ENCODE data around the gene ST6GAL2. TPM values are rescaled to one million over a fixed set of nuclear protein-coding genes. Genes with fewer than 3 reads are reported as not detected.

The ST6GAL2 gene
- total RNA-seq, 1 donor from 2014 or later, result 10.9 TPM

DNA sequence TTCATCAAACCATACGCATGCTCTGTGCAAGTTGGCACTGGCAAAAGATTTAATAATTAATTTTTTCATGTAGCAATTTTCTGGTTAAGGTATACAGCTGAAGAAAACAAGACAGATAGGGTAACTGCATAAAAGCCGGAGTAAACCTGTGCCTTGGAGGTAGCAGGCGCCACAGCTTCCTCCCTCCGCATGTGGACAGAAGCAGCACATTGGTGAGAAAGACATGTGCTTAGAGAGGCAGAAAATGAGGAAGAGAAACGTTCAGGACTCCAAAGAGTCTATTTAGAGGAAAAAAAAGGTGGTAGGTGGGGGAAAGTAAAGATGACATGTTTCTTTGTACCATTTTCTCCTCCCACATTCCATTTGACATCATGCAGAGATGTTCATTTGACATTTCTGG, 9.3 kb downstream of the ST6GAL2 start:
- no peaks in the 10 kb centered on the region for H3K9me3 Mint-ChIP-seq (ENCODE audit: unreplicated experiment)
- no peaks in the 10 kb centered on the region for H3K27me3 Mint-ChIP-seq (ENCODE audit: unreplicated experiment)
- TF ChIP-seq, protein P1, sequence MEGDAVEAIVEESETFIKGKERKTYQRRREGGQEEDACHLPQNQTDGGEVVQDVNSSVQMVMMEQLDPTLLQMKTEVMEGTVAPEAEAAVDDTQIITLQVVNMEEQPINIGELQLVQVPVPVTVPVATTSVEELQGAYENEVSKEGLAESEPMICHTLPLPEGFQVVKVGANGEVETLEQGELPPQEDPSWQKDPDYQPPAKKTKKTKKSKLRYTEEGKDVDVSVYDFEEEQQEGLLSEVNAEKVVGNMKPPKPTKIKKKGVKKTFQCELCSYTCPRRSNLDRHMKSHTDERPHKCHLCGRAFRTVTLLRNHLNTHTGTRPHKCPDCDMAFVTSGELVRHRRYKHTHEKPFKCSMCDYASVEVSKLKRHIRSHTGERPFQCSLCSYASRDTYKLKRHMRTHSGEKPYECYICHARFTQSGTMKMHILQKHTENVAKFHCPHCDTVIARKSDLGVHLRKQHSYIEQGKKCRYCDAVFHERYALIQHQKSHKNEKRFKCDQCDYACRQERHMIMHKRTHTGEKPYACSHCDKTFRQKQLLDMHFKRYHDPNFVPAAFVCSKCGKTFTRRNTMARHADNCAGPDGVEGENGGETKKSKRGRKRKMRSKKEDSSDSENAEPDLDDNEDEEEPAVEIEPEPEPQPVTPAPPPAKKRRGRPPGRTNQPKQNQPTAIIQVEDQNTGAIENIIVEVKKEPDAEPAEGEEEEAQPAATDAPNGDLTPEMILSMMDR (IDR thresholded peaks at IDR 0.05; ENCODE audit: unreplicated experiment), result no peak
- DNase-seq (ENCODE audit: low spot score), result no peak
- no peaks in the 10 kb centered on the region for H3K4me1 Mint-ChIP-seq (ENCODE audit: unreplicated experiment)
- no peak overlapping the region for H3K4me3 Mint-ChIP-seq (ENCODE audit: unreplicated experiment)
- no peak overlapping the region for H3K27ac Mint-ChIP-seq (ENCODE audit: unreplicated experiment)
- H3K36me3 Mint-ChIP-seq (ENCODE audit: low read depth, unreplicated experiment), result no peaks in the 10 kb centered on the region

GRCh38 chr2:106869512-106870275, 16.3 kb downstream of the ST6GAL2 start:
- H3K4me1 Mint-ChIP-seq (ENCODE audit: unreplicated experiment), result peaks cover 13% of the 10 kb centered on the region
- no peaks in the 10 kb centered on the region for H3K9me3 Mint-ChIP-seq (ENCODE audit: unreplicated experiment)
- H3K4me3 Mint-ChIP-seq (ENCODE audit: unreplicated experiment), result no peak overlapping the region
- no peak overlapping the region for H3K27ac Mint-ChIP-seq (ENCODE audit: unreplicated experiment)
- no peaks in the 10 kb centered on the region for H3K36me3 Mint-ChIP-seq (ENCODE audit: low read depth, unreplicated experiment)
- no peak for DNase-seq (ENCODE audit: low spot score)
- peaks cover 2% of the 10 kb centered on the region for H3K27me3 Mint-ChIP-seq (ENCODE audit: unreplicated experiment)
- TF ChIP-seq, protein P1 (IDR thresholded peaks at IDR 0.05; ENCODE audit: unreplicated experiment), result no peak

- Mint-ChIP-seq H3K9me3 (ENCODE audit: unreplicated experiment) (no peaks in the 10 kb centered on the region), H3K27ac (ENCODE audit: unreplicated experiment) (no peak overlapping the region), H3K36me3 (ENCODE audit: low read depth, unreplicated experiment) (no peaks in the 10 kb centered on the region), H3K4me3 (ENCODE audit: unreplicated experiment) (no peak overlapping the region), H3K27me3 (ENCODE audit: unreplicated experiment) (peaks cover 2% of the 10 kb centered on the region), H3K4me1 (ENCODE audit: unreplicated experiment) (peaks cover 13% of the 10 kb centered on the region)
- TF ChIP-seq, protein P1 (IDR thresholded peaks at IDR 0.05; ENCODE audit: unreplicated experiment), result no peak
- no peak for DNase-seq (ENCODE audit: low spot score)
These were observed 17.7 kb downstream of the ST6GAL2 start for GRCh38 chr2:106868275-106868674.

GRCh38 chr2:106867196-106867953, 18.6 kb downstream of the ST6GAL2 start:
- TF ChIP-seq, protein P1 (IDR thresholded peaks at IDR 0.05; ENCODE audit: unreplicated experiment), result no peak
- DNase-seq (ENCODE audit: low spot score), result no peak
- H3K27ac Mint-ChIP-seq (ENCODE audit: unreplicated experiment), result no peak overlapping the region
- H3K36me3 Mint-ChIP-seq (ENCODE audit: low read depth, unreplicated experiment), result no peaks in the 10 kb centered on the region
- H3K4me3 Mint-ChIP-seq (ENCODE audit: unreplicated experiment), result no peak overlapping the region
- H3K27me3 Mint-ChIP-seq (ENCODE audit: unreplicated experiment), result peaks cover 2% of the 10 kb centered on the region
- no peaks in the 10 kb centered on the region for H3K9me3 Mint-ChIP-seq (ENCODE audit: unreplicated experiment)
- peaks cover 13% of the 10 kb centered on the region for H3K4me1 Mint-ChIP-seq (ENCODE audit: unreplicated experiment)

DNA sequence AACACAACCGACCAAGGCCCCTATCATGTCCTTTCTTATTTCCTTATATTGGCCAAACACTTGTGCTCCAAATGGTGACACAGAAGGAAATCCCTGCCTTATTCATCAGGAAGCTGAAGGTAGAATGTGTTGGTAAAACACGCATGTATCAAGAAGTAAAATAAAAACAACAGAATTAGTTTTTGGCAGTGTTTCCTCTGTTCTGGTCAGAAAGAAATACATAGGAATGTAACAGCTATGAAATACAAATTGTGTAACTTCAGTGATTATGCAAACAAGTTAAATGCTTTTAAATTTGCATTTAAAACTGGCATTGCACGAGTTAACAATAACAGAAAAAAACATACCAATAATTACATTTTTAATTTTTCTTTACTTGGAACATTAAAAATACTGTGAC, 19.3 kb downstream of the ST6GAL2 start:
- H3K9me3 Mint-ChIP-seq (ENCODE audit: unreplicated experiment), result no peaks in the 10 kb centered on the region
- no peak overlapping the region for H3K27ac Mint-ChIP-seq (ENCODE audit: unreplicated experiment)
- peaks cover 13% of the 10 kb centered on the region for H3K4me1 Mint-ChIP-seq (ENCODE audit: unreplicated experiment)
- peaks cover 2% of the 10 kb centered on the region for H3K27me3 Mint-ChIP-seq (ENCODE audit: unreplicated experiment)
- no peak for DNase-seq (ENCODE audit: low spot score)
- H3K4me3 Mint-ChIP-seq (ENCODE audit: unreplicated experiment), result no peak overlapping the region
- TF ChIP-seq, protein P1 (IDR thresholded peaks at IDR 0.05; ENCODE audit: unreplicated experiment), result no peak
- no peaks in the 10 kb centered on the region for H3K36me3 Mint-ChIP-seq (ENCODE audit: low read depth, unreplicated experiment)
